Measurements from ENCODE around the gene TAF6L.

DNA sequence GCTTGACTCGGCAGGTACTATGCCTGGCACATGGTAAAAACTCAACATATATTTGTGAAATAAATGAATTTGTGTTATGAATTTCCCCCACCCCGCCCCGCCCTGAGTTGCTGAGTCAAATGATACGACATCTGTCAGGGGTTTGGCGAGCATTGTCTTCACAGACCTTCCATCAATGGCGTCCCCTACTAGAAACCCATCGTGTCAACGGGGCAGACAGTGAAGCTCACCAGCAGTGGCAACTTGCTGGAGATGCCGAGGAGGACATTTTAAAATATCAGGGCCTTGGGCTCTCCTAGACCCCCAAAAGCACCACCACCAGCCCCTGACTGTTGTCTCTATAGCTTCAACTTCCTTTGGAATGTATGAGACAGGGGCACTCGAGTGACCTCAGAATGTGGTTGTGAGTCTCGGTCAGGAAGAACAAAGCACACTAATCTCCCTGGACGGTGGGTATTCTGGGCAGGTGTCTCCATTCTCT, 34.8 kb downstream of the TAF6L start:
- TF ChIP-seq, protein P1, sequence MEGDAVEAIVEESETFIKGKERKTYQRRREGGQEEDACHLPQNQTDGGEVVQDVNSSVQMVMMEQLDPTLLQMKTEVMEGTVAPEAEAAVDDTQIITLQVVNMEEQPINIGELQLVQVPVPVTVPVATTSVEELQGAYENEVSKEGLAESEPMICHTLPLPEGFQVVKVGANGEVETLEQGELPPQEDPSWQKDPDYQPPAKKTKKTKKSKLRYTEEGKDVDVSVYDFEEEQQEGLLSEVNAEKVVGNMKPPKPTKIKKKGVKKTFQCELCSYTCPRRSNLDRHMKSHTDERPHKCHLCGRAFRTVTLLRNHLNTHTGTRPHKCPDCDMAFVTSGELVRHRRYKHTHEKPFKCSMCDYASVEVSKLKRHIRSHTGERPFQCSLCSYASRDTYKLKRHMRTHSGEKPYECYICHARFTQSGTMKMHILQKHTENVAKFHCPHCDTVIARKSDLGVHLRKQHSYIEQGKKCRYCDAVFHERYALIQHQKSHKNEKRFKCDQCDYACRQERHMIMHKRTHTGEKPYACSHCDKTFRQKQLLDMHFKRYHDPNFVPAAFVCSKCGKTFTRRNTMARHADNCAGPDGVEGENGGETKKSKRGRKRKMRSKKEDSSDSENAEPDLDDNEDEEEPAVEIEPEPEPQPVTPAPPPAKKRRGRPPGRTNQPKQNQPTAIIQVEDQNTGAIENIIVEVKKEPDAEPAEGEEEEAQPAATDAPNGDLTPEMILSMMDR (conservative IDR thresholded peaks at IDR 0.05; ENCODE audit: low read depth, low read length): no peak
- TF ChIP-seq EZH2 (IDR thresholded peaks at IDR 0.05; ENCODE audit: low read length, unreplicated experiment): no peak
